HUES64 (cell line): Measurements from ENCODE around the gene MSRB1.

Source experiments
- H3K27ac ChIP-seq: 2 replicates; pipeline ENCODE4 v1.7.0; 2013; ENCODE audit warnings: low read depth, low read length, inconsistent platforms
- H3K27me3 ChIP-seq: 2 replicates; pipeline ENCODE4 v1.6.1; 2013; ENCODE audit warnings: mild to moderate bottlenecking, low read length; ENCODE audit not compliant: insufficient read depth
- H3K36me3 ChIP-seq: 2 replicates; pipeline ENCODE4 v1.6.1; 2013; ENCODE audit warnings: mild to moderate bottlenecking, low read length; ENCODE audit not compliant: insufficient read depth
- H3K4me1 ChIP-seq: 2 replicates; pipeline ENCODE4 v1.6.1; 2013; ENCODE audit warnings: mild to moderate bottlenecking, low read length, moderate library complexity; ENCODE audit not compliant: insufficient read depth
- H3K4me3 ChIP-seq: 2 replicates; pipeline ENCODE4 v1.5.1; 2013; ENCODE audit warnings: mild to moderate bottlenecking, low read length, moderate library complexity
- H3K9ac ChIP-seq: 2 replicates; pipeline ENCODE4 v1.6.1; 2013; ENCODE audit warnings: mild to moderate bottlenecking, low read depth, low read length
- H3K9me3 ChIP-seq: 2 replicates; pipeline ENCODE4 v1.6.1; 2013; ENCODE audit warnings: low read depth, low read length; ENCODE audit not compliant: insufficient read depth
- WGBS: fragments of 150-250, 120-280 bp; methylation state at CpG from one replicate; pipeline ENCODE4 v1.1.7; 2013; ENCODE audit warnings: missing lambda C conversion rate; 5-methylcytosine and 5-hydroxymethylcytosine counted together

MSRB1 gene

DNA sequence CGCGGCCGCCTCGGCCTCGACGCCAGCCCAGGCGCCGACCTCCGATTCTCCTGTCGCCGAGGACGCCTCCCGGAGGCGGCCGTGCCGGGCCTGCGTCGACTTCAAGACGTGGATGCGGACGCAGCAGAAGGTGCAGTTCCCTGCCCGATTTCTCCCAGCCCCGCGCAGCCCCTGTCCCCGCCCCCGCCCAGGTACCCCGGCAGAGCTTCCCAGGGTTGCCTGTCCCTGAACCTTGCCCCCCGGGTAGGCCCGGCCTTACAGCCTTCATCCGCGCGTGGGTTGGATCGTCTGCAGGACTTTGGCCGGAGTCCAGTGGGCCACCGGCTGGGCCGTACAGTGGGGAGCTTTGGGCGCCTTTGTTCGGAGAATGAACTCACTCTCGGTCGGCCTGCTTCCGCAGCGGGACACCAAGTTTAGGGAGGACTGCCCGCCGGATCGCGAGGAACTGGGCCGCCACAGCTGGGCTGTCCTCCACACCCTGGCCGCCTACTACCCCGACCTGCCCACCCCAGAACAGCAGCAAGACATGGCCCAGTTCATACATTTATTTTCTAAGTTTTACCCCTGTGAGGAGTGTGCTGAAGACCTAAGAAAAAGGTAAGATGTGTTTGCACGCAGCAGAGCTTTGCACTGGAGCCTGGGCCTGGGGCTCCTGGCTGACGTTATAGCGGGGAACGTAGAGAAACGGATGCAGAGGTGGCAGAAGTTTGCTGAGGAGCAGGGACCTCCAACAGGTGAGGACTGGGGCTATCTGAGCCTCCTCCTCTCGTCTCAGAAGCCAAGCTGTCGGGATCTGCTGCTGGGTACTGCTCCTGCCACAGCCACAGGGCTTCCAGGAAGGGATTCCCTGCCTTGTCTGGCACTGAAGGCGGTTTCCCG, 41.6 kb upstream of the MSRB1 start:
- peak overlapping the region; percentile 92 for H3K9ac ChIP-seq
- H3K4me3 ChIP-seq, result peak overlapping the region; percentile 74
- peaks cover 54% of the 10 kb centered on the region for H3K27me3 ChIP-seq
- H3K4me1 ChIP-seq, result peaks cover 9% of the 10 kb centered on the region
- 8% methylated on average over 58 of the region's 58 CpGs for WGBS
- no peaks in the 10 kb centered on the region for H3K9me3 ChIP-seq
- H3K27ac ChIP-seq, result peak overlapping the region; percentile 81
- peaks cover 13% of the 10 kb centered on the region for H3K36me3 ChIP-seq

- H3K27ac ChIP-seq, result peak within 1 kb of the TSS; percentile 81
- WGBS, result under 1% methylated on average over 109 of the region's 109 CpGs
- H3K36me3 ChIP-seq, result peaks cover 13% of the 10 kb centered on the region
- H3K4me3 ChIP-seq, result peak within 1 kb of the TSS; percentile 74
- peaks cover 5% of the 10 kb centered on the region for H3K4me1 ChIP-seq
- peaks cover 53% of the 10 kb centered on the region for H3K27me3 ChIP-seq
- peak within 1 kb of the TSS; percentile 92 for H3K9ac ChIP-seq
- H3K9me3 ChIP-seq, result no peaks in the 10 kb centered on the region
These were observed 40.7 kb upstream of the MSRB1 start, which contains the start of gene GFER for GRCh38 chr16:1983544-1984346. Gene GFER (plus strand): TSS chr16:1984193. CDS start chr16:1984219, 26 bp downstream.

- H3K4me3 ChIP-seq, result peak overlapping the region; percentile 74
- 38% methylated on average over 19 of the region's 19 CpGs for WGBS
- H3K9me3 ChIP-seq, result no peaks in the 10 kb centered on the region
- H3K27ac ChIP-seq, result no peak overlapping the region
- H3K4me1 ChIP-seq, result peaks cover 5% of the 10 kb centered on the region
- H3K9ac ChIP-seq, result no peak overlapping the region
- H3K36me3 ChIP-seq, result peaks cover 16% of the 10 kb centered on the region
- peaks cover 48% of the 10 kb centered on the region for H3K27me3 ChIP-seq
These were observed 40.1 kb upstream of the MSRB1 start for GRCh38 chr16:1982991-1983543.

DNA sequence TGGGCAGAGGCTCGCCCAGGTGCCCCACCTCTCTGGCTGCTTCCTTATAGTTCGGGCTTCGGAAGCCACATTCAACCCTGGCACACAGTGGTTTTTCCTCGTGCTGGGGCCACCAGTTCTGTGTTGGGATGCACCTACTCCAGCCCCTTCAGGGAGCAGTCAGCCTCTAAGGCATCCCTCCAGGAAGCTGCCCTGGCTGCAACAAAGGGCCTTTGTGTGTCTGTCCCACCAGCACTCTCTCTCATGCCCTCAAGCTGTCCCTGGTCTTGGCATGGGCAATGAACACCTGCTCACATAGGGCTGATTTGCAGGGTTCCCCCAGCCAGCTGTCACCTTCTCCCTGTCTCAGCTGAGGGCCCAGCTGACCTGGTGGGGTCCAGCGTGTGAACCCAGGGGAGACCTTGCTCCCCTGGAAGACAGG, 39.0 kb upstream of the MSRB1 start:
- Histone ChIP-seq H3K36me3 (peaks cover 25% of the 10 kb centered on the region), H3K9ac (no peak overlapping the region), H3K27me3 (peaks cover 46% of the 10 kb centered on the region), H3K4me1 (peaks cover 5% of the 10 kb centered on the region), H3K9me3 (no peaks in the 10 kb centered on the region), H3K4me3 (no peak overlapping the region), H3K27ac (no peak overlapping the region)
- 81% methylated on average over 5 of the region's 5 CpGs for WGBS

- Histone ChIP-seq H3K9ac (no peak within 1 kb of the TSS; the same call in 1 of the 2 replicates), H3K4me1 (peaks cover 5% of the 10 kb centered on the region), H3K9me3 (no peaks in the 10 kb centered on the region), H3K27ac (no peak within 1 kb of the TSS), H3K4me3 (peak within 1 kb of the TSS; percentile 58; the same call in 1 of the 2 replicates), H3K27me3 (peaks cover 46% of the 10 kb centered on the region), H3K36me3 (peaks cover 28% of the 10 kb centered on the region)
- WGBS, result 51% methylated on average over 6 of the region's 6 CpGs
These were observed 38.4 kb upstream of the MSRB1 start, which contains the start of gene NOXO1 for GRCh38 chr16:1981398-1981836. Gene NOXO1 (minus strand): TSS chr16:1981469. CDS start chr16:1981179, 290 bp downstream.

- no peak overlapping the region for H3K9ac ChIP-seq
- peaks cover 46% of the 10 kb centered on the region for H3K27me3 ChIP-seq
- H3K27ac ChIP-seq, result no peak overlapping the region
- peaks cover 5% of the 10 kb centered on the region for H3K4me1 ChIP-seq
- H3K9me3 ChIP-seq, result no peaks in the 10 kb centered on the region
- peak overlapping the region; percentile 58; the same call in 1 of the 2 replicates for H3K4me3 ChIP-seq
- peaks cover 28% of the 10 kb centered on the region for H3K36me3 ChIP-seq
- WGBS, result 46% methylated on average over 16 of the region's 16 CpGs
These were observed 37.7 kb upstream of the MSRB1 start for GRCh38 chr16:1980770-1981087.

- WGBS, result 11% methylated on average over 53 of the region's 53 CpGs
- peak overlapping the region; percentile 69; the same call in 1 of the 2 replicates for H3K9ac ChIP-seq
- peaks cover 30% of the 10 kb centered on the region for H3K36me3 ChIP-seq
- H3K27me3 ChIP-seq, result peaks cover 46% of the 10 kb centered on the region
- peaks cover 5% of the 10 kb centered on the region for H3K4me1 ChIP-seq
- no peaks in the 10 kb centered on the region for H3K9me3 ChIP-seq
- no peak overlapping the region for H3K27ac ChIP-seq
- H3K4me3 ChIP-seq, result peak overlapping the region; percentile 58
These were observed 37.2 kb upstream of the MSRB1 start for GRCh38 chr16:1980030-1980769.

DNA sequence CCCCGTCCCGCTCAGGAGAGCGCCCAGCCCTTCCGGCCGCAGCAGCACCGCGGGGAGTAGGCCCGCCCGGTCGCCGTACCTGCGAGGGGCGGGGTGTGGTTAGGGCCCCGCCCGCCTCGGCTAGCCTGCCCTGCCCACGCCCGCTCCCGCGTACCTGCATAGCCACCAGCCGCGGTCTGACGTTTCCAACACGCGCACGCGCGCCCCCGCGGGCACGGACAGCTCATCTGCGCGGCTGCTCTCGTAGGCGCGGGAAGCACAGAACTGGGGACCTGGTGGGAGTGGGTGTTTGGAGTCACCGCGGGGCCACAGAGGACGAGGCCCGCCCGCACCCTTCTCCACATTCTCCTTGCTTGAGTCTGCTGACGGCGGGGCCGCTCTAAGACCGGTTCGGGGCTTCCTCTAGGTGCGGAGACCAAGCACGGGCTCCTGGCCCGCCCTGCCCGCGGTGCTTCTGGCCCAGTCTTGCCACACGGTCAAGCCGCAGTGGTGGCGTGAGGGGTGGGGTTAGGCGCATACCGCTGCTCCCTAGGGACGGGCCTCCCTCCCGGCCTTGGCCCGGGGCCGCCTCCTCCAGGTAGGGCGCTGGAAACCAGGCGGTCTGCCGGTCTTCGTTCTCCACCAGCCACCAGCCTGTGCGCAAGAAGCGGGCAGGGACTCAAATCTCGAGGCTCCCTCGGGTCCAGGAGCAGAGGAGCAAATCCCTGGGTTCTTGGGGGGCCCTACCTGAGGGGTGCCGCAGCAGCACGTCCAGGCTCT, 36.5 kb upstream of the MSRB1 start:
- H3K9me3 ChIP-seq, result no peaks in the 10 kb centered on the region
- H3K4me1 ChIP-seq, result peaks cover 5% of the 10 kb centered on the region
- peak overlapping the region; percentile 58 for H3K4me3 ChIP-seq
- peak overlapping the region; percentile 69 for H3K9ac ChIP-seq
- no peak overlapping the region for H3K27ac ChIP-seq
- H3K36me3 ChIP-seq, result peaks cover 37% of the 10 kb centered on the region
- WGBS, result 3% methylated on average over 70 of the region's 70 CpGs
- peaks cover 46% of the 10 kb centered on the region for H3K27me3 ChIP-seq

DNA sequence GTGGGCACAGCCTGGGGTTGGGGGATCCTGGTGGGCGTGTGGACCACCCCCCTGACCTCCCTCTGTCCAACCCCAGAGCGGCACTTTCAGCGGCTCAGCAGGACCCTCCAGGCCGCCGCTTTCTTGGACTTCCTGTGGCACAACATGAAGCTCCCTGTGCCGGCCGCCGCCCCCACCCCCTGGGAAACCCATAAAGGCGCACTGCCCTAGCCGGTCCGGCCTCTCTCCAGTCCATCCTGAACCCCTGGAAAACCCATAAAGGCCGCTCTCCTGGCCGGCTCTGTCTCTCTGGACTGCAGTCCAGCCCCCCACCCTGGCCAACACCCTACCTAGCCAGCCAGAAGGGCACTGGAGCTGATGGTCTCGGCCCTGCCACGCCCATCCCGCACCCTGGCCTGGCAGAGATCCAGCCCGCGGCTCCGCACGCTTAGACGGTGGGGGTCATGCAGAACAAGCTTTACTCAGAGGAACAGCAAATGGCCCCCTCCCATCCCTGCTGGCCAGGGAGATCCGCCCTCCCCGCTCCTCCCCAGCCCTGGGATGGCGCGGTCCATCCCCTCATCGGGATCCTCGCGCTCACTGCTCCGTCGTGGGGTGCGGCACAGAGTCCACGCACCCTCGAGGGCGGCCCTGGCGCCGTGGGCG, 35.6 kb upstream of the MSRB1 start:
- H3K27me3 ChIP-seq, result peaks cover 46% of the 10 kb centered on the region
- H3K4me1 ChIP-seq, result peaks cover 5% of the 10 kb centered on the region
- peak overlapping the region; percentile 58 for H3K4me3 ChIP-seq
- peaks cover 40% of the 10 kb centered on the region for H3K36me3 ChIP-seq
- 58% methylated on average over 37 of the region's 37 CpGs for WGBS
- H3K9ac ChIP-seq, result no peak overlapping the region; the same call in 1 of the 2 replicates
- H3K9me3 ChIP-seq, result no peaks in the 10 kb centered on the region
- no peak overlapping the region for H3K27ac ChIP-seq
